K562 (cell line): ENCODE data around the gene UBE3B. TPM values are rescaled to one million over a fixed set of nuclear protein-coding genes. Genes with fewer than 3 reads are reported as not detected.
A peak's percentile ranks its signal among the peaks of the same experiment; 100 is the strongest.

Experiments
- ATAC-seq: fragments of 200-7000 bp; cut with Tn5 transposase; 3 replicates; pipeline ENCODE4 v1.9.1; 2020; ENCODE audit warnings: moderate library complexity
- BruUV-seq: library from RNA; stranded (reverse); fragments of 400-500 nt; replicated peaks from 2 replicates; lab custom pipeline; 2021; lab: Mats Ljungman, UMichigan
- CTCF ChIA-PET: fragments of 300-600 bp; formaldehyde crosslinking; extraction: SDS; loops from one replicate; lab custom pipeline; 2021; ENCODE audit warnings: low intra/inter-chr PET ratio; lab: Yijun Ruan, JAX
- POLR2A ChIA-PET: fragments of 300-600, 350-650 bp; sonication (Branson Sonifier 250); formaldehyde crosslinking; extraction: SDS; loops from one replicate; lab custom pipeline; 2021; ENCODE audit warnings: antibody characterized with exemption, inconsistent platforms; lab: Yijun Ruan, JAX
- DNase-seq, 4 experiments: peaks; one replicate each; pipeline versions ENCODE4 v3.0.0 to v3.0.0-alpha.2; 2011 to 2018; ENCODE audit warnings: low spot score in 3 of 4, mixed read lengths in 3 of 4; ENCODE audit errors: extremely low read depth in 1 of 4
- FAIRE-seq: peaks from 2 replicates; lab custom pipeline; 2011; peaks lifted over from hg19 to GRCh38; lab: Jason Lieb, UNC
- H2AFZ ChIP-seq: 2 replicates; pipeline ENCODE4 v1.6.0; 2011; ENCODE audit warnings: low read depth, low read length, control low read depth, inconsistent platforms
- H3K27ac ChIP-seq: fragments of 200-600 bp; 3 replicates; pipeline ENCODE4 v1.8.0; 2011; ENCODE audit warnings: low read depth, mild to moderate bottlenecking, control low read depth, inconsistent platforms, low read length, moderate library complexity, mixed read lengths; ENCODE audit errors: extremely low read depth
- H3K27me3 ChIP-seq, 2 experiments: fragments of 300-600 bp in 1 of 2; 2 replicates in 1 of 2; 3 replicates in 1 of 2; pipeline versions ENCODE4 v1.6.0 to v1.8.0; 2011; ENCODE audit warnings: inconsistent platforms in 2 of 2, low read length in 2 of 2, mild to moderate bottlenecking in 1 of 2, mixed read lengths in 1 of 2, moderate library complexity in 1 of 2; ENCODE audit not compliant: control insufficient read depth in 2 of 2, insufficient read depth in 2 of 2
- H3K36me3 ChIP-seq: fragments of 300-600 bp; 3 replicates; pipeline ENCODE4 v1.8.0; 2011; ENCODE audit warnings: mild to moderate bottlenecking, low read length, inconsistent platforms; ENCODE audit not compliant: control insufficient read depth, insufficient read depth
- H3K4me1 ChIP-seq, 2 experiments: fragments of 200-600 bp in 1 of 2; replicated peaks in 1 of 2; 2 replicates in 1 of 2; 3 replicates in 1 of 2; pipeline versions ENCODE4 v1.5.1 to v1.8.0; 2011; ENCODE audit warnings: inconsistent platforms in 2 of 2, low read length in 2 of 2, mild to moderate bottlenecking in 1 of 2, mixed read lengths in 1 of 2, moderate library complexity in 1 of 2; ENCODE audit not compliant: control insufficient read depth in 2 of 2, insufficient read depth in 2 of 2
- H3K4me2 ChIP-seq: 2 replicates; pipeline ENCODE4 v1.6.1; 2011; ENCODE audit warnings: low read length, control low read depth, inconsistent platforms, mixed read lengths; ENCODE audit not compliant: insufficient read depth
- H3K4me3 ChIP-seq: fragments of 200-600 bp; sonication (generic), shearing (Covaris generic); 2 replicates; pipeline ENCODE4 v1.5.1; 2016; ENCODE audit warnings: control low read depth, inconsistent platforms
- H3K79me2 ChIP-seq: fragments of 200-600 bp; 3 replicates; pipeline ENCODE4 v1.8.0; 2011; ENCODE audit warnings: low read length, inconsistent platforms; ENCODE audit not compliant: control insufficient read depth, insufficient read depth
- H3K9ac ChIP-seq, 2 experiments: 2 replicates each; pipeline versions ENCODE4 v1.6.0 to v1.6.1; 2011; ENCODE audit warnings: low read depth in 2 of 2, low read length in 2 of 2, control low read depth in 1 of 2, inconsistent platforms in 1 of 2, mild to moderate bottlenecking in 1 of 2, mixed read lengths in 1 of 2; ENCODE audit not compliant: insufficient read depth in 1 of 2
- H3K9me1 ChIP-seq: one replicate; pipeline ENCODE4 v1.6.0; 2011; ENCODE audit warnings: inconsistent platforms, mild to moderate bottlenecking, low read length, moderate library complexity; ENCODE audit not compliant: control insufficient read depth, insufficient read depth
- H3K9me3 ChIP-seq: replicated peaks from 2 replicates; pipeline ENCODE4 v1.5.1; 2011; ENCODE audit warnings: low read depth, low read length, inconsistent platforms; ENCODE audit not compliant: control insufficient read depth, insufficient read depth
- H4K20me1 ChIP-seq: replicated peaks from 2 replicates; pipeline ENCODE4 v1.6.1; 2011; ENCODE audit warnings: low read length, inconsistent platforms, mixed read lengths; ENCODE audit not compliant: control insufficient read depth, insufficient read depth
- POLR2G ChIP-seq: fragments of 200-400 bp; formaldehyde crosslinking; IDR thresholded peaks from 2 replicates; pipeline ENCODE4 v1.6.1; 2017; ENCODE audit warnings: low read depth, mild to moderate bottlenecking, antibody characterized with exemption, low read length, moderate library complexity
- RREB1 ChIP-seq: fragments of 250-450 bp; sonication (Bioruptor Pico); IDR thresholded peaks from 2 replicates; pipeline ENCODE4 v1.4.0; 2020
- WGBS: fragments of 100-300 bp; shearing (Covaris generic); methylation state at CpG from one replicate; pipeline ENCODE4 v1.1.6; 2016; ENCODE audit warnings: low coverage, mixed read lengths; ENCODE audit not compliant: insufficient coverage; ENCODE audit errors: missing lambda C conversion rate; 5-methylcytosine and 5-hydroxymethylcytosine counted together
- in situ Hi-C: fragments of 300-500 bp; cut with MboI; formaldehyde crosslinking; loops from 4 replicates; pipeline ENCODE4 v1.15.0; 2018; ENCODE audit warnings: inconsistent platforms, mixed read lengths
- intact Hi-C: fragments of 100-400 bp; cut with micrococcal nuclease; formaldehyde crosslinking; loops from 2 replicates; pipeline ENCODE4 v1.14.2; 2022
- polyA plus RNA-seq, 8 experiments: library from polyadenylated mRNA; depleted of rRNA in 4 of 8; stranded (reverse) in 5 of 8; unstranded in 3 of 8; fragments of >200 nt; fragmentation: Nextera tagmentation in 2 of 8; fragmentation: Illumina TruSeq in 1 of 8; extraction: Ambion mirVana in 2 of 8; extraction: Trizol in 1 of 8; gene quantifications; 2 replicates each; pipeline versions ENCODE4 v1.2.1 to v1.2.3, GENCODE V29; 2011 to 2014; ENCODE audit warnings: inconsistent platforms in 1 of 8, missing spikeins in 1 of 8
- total RNA-seq, 7 experiments: library from RNA; depleted of rRNA in 6 of 7; stranded (reverse); fragments of >200 nt in 6 of 7; fragmentation: Illumina TruSeq in 2 of 7; extraction: Trizol in 2 of 7; gene quantifications; 2 replicates each; pipeline versions ENCODE4 v1.2.1 to v1.2.3, GENCODE V29; 2011 to 2021; ENCODE audit warnings: low replicate concordance in 1 of 7

Gene UBE3B
- total and polyA plus RNA-seq, 9 of the 15 experiments (the other 6 are each of a cell fraction or from before 2014, with no cell fraction given), result 7.6 to 23.6 (median 15.5) TPM

DNA sequence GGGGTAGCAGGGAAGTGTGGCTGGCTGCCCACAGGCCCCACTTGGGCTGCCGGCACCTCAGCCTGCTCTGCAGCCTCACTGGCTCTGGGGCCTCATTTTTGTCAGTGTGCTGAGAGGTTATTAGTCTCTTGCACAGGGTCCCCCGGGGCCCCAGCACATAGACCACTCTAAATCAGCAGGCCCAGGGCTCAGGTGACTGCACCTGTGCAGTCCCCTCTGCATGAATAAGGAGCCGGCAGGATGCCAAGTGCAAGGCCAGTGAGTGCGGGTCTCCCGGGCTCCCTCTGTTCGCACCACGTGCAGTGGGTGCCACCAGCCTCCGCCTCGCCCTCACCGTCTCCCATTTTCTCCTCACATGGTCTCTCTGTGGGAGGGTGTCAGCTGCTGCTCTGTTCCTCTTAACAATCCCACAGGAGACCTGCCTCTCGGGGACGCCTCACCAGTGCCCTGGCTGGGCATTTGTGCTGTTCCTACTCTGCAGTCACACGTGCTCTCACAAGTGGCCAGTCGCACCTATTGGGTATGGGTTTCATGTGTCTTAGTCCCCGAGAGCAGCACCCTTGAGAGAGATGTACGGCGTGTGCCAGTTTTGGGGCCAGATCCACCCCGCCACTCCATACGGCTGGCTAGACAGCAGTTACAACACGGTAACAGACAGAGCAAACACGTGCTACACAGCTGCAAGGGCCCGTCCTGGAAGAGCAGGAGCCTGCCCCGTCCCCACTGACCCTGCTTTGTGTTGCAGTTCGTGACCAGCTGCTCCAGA lies 55.5 kb downstream of the UBE3B start:
- WGBS, result 65% methylated on average over 24 of the region's 24 CpGs
- intact Hi-C loops, result no loop called here
- H2AFZ ChIP-seq, result no peak overlapping the region
- CTCF ChIA-PET, result no interaction called here
- no peak overlapping the region for H3K4me2 ChIP-seq
- H3K9me1 ChIP-seq, result no peaks in the 10 kb centered on the region
- H3K27me3 ChIP-seq, result peaks cover 0 to 9% of the 10 kb centered on the region in 2 experiments; a peak in 2 of 5 replicates
- TF ChIP-seq POLR2G (0 out of 2 replicates have a peak, but pooled peaks have one; percentile 2), RREB1 (CRISPR knock-in tag) (no peak)
- TF ChIP-seq, all 486 proteins: peak for 1
- no TSS peak for BruUV-seq
- no peak overlapping the region for H3K4me3 ChIP-seq
- no peaks in the 10 kb centered on the region for H3K79me2 ChIP-seq
- no peak for ATAC-seq
- peaks cover 6% of the 10 kb centered on the region; the same call in 1 of the 2 replicates for H4K20me1 ChIP-seq
- H3K9me3 ChIP-seq, result no peaks in the 10 kb centered on the region
- in situ Hi-C loops, result no loop called here
- H3K4me1 ChIP-seq, result peaks cover 0 to 5% of the 10 kb centered on the region in 2 experiments; a peak in 1 of 5 replicates
- H3K27ac ChIP-seq, result no peak overlapping the region
- 0 out of 4 replicates have a peak overlapping the region, but pooled peaks of 1 of the 2 experiments have one; percentile 9 for H3K9ac ChIP-seq
- POLR2A ChIA-PET, result interaction anchor here (1.0 to 1.7 kb wide), 2 partner anchors 8 to 108 kb away, joined by 3 to 11 read pairs; no protein-coding TSS in a partner anchor
- FAIRE-seq, result no peak
- peaks cover 11% of the 10 kb centered on the region for H3K36me3 ChIP-seq
- DNase-seq, result no peak
